HepG2 (cell line): ENCODE measurements around the gene CD93. TPM values are rescaled to one million over a fixed set of nuclear protein-coding genes. Genes with fewer than 3 reads are reported as not detected.

ENCODE experiments used
- ATAC-seq: fragments of 200-7000 bp; cut with Tn5 transposase; 3 replicates; pipeline ENCODE4 v1.9.1; 2020; ENCODE audit warnings: mild to moderate bottlenecking, moderate library complexity
- BruUV-seq: library from RNA; stranded (reverse); fragments of 400-500 nt; replicated peaks from 2 replicates; lab custom pipeline; 2021; lab: Mats Ljungman, UMichigan
- CTCF ChIA-PET: fragments of 300-600 bp; formaldehyde crosslinking; extraction: SDS; loops from one replicate; lab custom pipeline; 2021; ENCODE audit warnings: low total read pairs, inconsistent platforms, low intra/inter-chr PET ratio; lab: Yijun Ruan, JAX
- POLR2A ChIA-PET: fragments of 350-600 bp; sonication (Branson Sonifier 250); formaldehyde crosslinking; loops from one replicate; lab custom pipeline; 2020; ENCODE audit warnings: antibody characterized with exemption, inconsistent platforms; lab: Yijun Ruan, JAX
- DNase-seq: peaks from one replicate; pipeline ENCODE4 v3.0.0-alpha.2; 2015; ENCODE audit warnings: low spot score
- FAIRE-seq: peaks from 3 replicates; lab custom pipeline; 2011; peaks lifted over from hg19 to GRCh38; lab: Jason Lieb, UNC
- H2AFZ ChIP-seq: one replicate; pipeline ENCODE4 v1.6.1; 2011; ENCODE audit warnings: low read length, inconsistent platforms
- H3K27ac ChIP-seq: fragments of 300-600 bp; 3 replicates; pipeline ENCODE4 v1.8.0; 2011; ENCODE audit warnings: mixed run types, mild to moderate bottlenecking, mixed read lengths, low read length, inconsistent platforms; ENCODE audit not compliant: insufficient read depth; ENCODE audit errors: extremely low read length
- H3K27me3 ChIP-seq, 2 experiments: fragments of 200-600 bp in 1 of 2; 2 replicates in 1 of 2; 3 replicates in 1 of 2; pipeline versions ENCODE4 v1.6.0 to v1.8.0; 2011; ENCODE audit warnings: low read length in 2 of 2, mild to moderate bottlenecking in 2 of 2, moderate library complexity in 2 of 2, inconsistent platforms in 1 of 2; ENCODE audit not compliant: insufficient read depth in 2 of 2, control insufficient read depth in 1 of 2
- H3K36me3 ChIP-seq, 2 experiments: fragments of 200-600 bp in 1 of 2; replicated peaks in 1 of 2; 2 replicates in 1 of 2; 3 replicates in 1 of 2; pipeline versions ENCODE4 v1.5.1 to v1.8.0; 2011; ENCODE audit warnings: low read length in 2 of 2, inconsistent platforms in 1 of 2; ENCODE audit not compliant: insufficient read depth in 2 of 2, control insufficient read depth in 1 of 2
- H3K4me1 ChIP-seq: 2 replicates; pipeline ENCODE4 v1.5.1; 2012; ENCODE audit warnings: low read length, inconsistent platforms; ENCODE audit not compliant: insufficient read depth
- H3K4me2 ChIP-seq: 2 replicates; pipeline ENCODE4 v1.6.0; 2011; ENCODE audit warnings: low read depth, low read length, inconsistent platforms
- H3K4me3 ChIP-seq, 3 experiments: fragments of 200-600 bp in 1 of 3; sonication (generic), shearing (Covaris generic) in 1 of 3; replicated peaks in 1 of 3; 2 replicates each; pipeline ENCODE4 v1.5.1; 2011 to 2016; ENCODE audit warnings: low read length in 3 of 3, inconsistent platforms in 2 of 3, low read depth in 2 of 3, mild to moderate bottlenecking in 2 of 3, control low read depth in 1 of 3, mixed read lengths in 1 of 3; ENCODE audit not compliant: insufficient read depth in 1 of 3
- H3K79me2 ChIP-seq: one replicate; pipeline ENCODE4 v1.6.1; 2011; ENCODE audit warnings: low read length, inconsistent platforms; ENCODE audit not compliant: insufficient read depth
- H3K9ac ChIP-seq: 2 replicates; pipeline ENCODE4 v1.6.0; 2011; ENCODE audit warnings: mild to moderate bottlenecking, low read depth, low read length, inconsistent platforms; ENCODE audit not compliant: insufficient read depth
- H3K9me3 ChIP-seq: 2 replicates; pipeline ENCODE4 v1.5.1; 2012; ENCODE audit warnings: mild to moderate bottlenecking, low read length
- H4K20me1 ChIP-seq: 2 replicates; pipeline ENCODE4 v1.6.0; 2011; ENCODE audit warnings: inconsistent platforms, mild to moderate bottlenecking, low read length, moderate library complexity; ENCODE audit not compliant: insufficient read depth
- CEBPB ChIP-seq: IDR thresholded peaks from 2 replicates; pipeline ENCODE4 v1.6.1; 2011; ENCODE audit warnings: low read depth, low read length, improper control_type of control experiment, borderline replicate concordance
- FOXK2 ChIP-seq: fragments of 450-650 bp; IDR thresholded peaks from 2 replicates; pipeline ENCODE4 v1.6.1; 2016
- MZF1 ChIP-seq: sonication (generic); formaldehyde crosslinking; IDR thresholded peaks from 2 replicates; pipeline ENCODE4 v1.8.1; 2023; ENCODE audit warnings: mild to moderate bottlenecking, missing genetic modification reagents, borderline replicate concordance
- TRIM24 ChIP-seq: sonication (generic); formaldehyde crosslinking; IDR thresholded peaks from 2 replicates; pipeline ENCODE4 v1.8.0; 2022; ENCODE audit warnings: mild to moderate bottlenecking, missing genetic modification reagents
- ZNF652 ChIP-seq: IDR thresholded peaks from 2 replicates; pipeline ENCODE4 v1.6.1; 2016; ENCODE audit warnings: low read depth, borderline replicate concordance
- ZNF724P ChIP-seq: sonication (generic); formaldehyde crosslinking; IDR thresholded peaks from 2 replicates; pipeline ENCODE4 v1.8.0; 2022; ENCODE audit warnings: missing genetic modification reagents, borderline replicate concordance
- WGBS: methylation state at CpG from one replicate; pipeline ENCODE4 v1.1.6; 2017; ENCODE audit warnings: low lambda C conversion rate; 5-methylcytosine and 5-hydroxymethylcytosine counted together
- in situ Hi-C: cut with HindIII; loops from 2 replicates; pipeline ENCODE4 v1.10.0; 2017; ENCODE audit warnings: low pct_unique_long_range_greater_than_20kb; ENCODE audit not compliant: extremely low pct_ligation_motif_present
- intact Hi-C: fragments of 100-400 bp; cut with micrococcal nuclease; formaldehyde crosslinking; loops from one replicate; pipeline ENCODE4 v1.10.0; 2022; ENCODE audit not compliant: unreplicated experiment
- polyA plus RNA-seq, 8 experiments: library from polyadenylated mRNA; depleted of rRNA in 3 of 8; stranded (reverse) in 7 of 8; unstranded in 1 of 8; fragments of >200 nt; fragmentation: Illumina TruSeq in 4 of 8; extraction: Trizol in 4 of 8; gene quantifications; 2 replicates each; pipeline versions ENCODE4 v1.2.1 to v1.2.3, GENCODE V29; 2011 to 2016; ENCODE audit warnings: low read depth in 4 of 8, missing spikeins in 1 of 8, mixed read lengths in 1 of 8; ENCODE audit not compliant: insufficient read depth in 1 of 8
- total RNA-seq, 5 experiments: library from RNA; depleted of rRNA; stranded (reverse); fragments of >200 nt; fragmentation: Illumina TruSeq; extraction: Trizol; gene quantifications; 2 replicates each; pipeline ENCODE4 v1.2.3, GENCODE V29; 2016; ENCODE audit warnings: low read depth in 1 of 5
- TF ChIP-seq, protein P1 (sequence below): fragments of 450-650 bp; IDR thresholded peaks from 2 replicates; pipeline ENCODE4 v1.6.1; 2016
- TF ChIP-seq, protein P2 (sequence below): sonication (generic); formaldehyde crosslinking; IDR thresholded peaks from 2 replicates; pipeline ENCODE4 v1.4.0; 2020; ENCODE audit warnings: mild to moderate bottlenecking, missing genetic modification reagents

CD93 gene
- total and polyA plus RNA-seq, 2 of the 13 experiments (the other 11 are each of a cell fraction or from before 2014, with no cell fraction given), result not detected

DNA sequence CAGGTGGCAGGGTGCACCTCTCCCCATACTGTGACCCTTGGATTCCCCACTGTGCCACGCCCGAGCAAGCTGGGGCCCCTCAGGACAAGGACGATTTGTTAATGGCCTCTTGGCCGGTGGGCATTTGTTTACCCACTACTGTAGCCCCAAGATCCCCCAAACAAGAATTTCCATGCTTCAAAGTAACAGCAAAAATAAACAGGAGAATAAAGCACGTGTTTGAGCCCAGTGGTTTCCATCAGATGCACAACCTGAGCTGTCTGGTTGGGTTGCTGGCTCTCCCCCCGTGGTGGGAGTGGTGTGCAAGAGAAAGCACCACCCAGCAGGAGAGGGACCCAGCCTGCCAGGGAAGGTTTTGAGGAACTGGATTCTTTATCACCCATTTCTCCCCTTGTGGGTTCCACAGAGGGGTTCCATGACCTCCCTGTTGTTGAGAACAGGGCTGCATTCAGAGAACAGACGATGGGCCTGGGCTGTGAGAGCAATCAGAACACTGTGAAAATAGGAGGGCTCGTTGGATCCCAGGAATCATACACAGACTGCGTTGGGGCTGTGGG, 4.8 kb downstream of the CD93 start:
- ChIA-PET POLR2A (no interaction called here), CTCF (no interaction called here)
- 2% methylated on average over 9 of the region's 9 CpGs for WGBS
- Histone ChIP-seq H3K27ac (no peak overlapping the region), H3K79me2 (no peaks in the 10 kb centered on the region), H3K9ac (no peak overlapping the region), H3K4me2 (no peak overlapping the region), H3K4me1 (no peaks in the 10 kb centered on the region), H4K20me1 (no peaks in the 10 kb centered on the region), H2AFZ (no peak overlapping the region), H3K27me3 (peaks cover 0 to 3% of the 10 kb centered on the region in 2 experiments; a peak in 1 of 5 replicates), H3K4me3 (no peak overlapping the region), H3K36me3 (no peaks in the 10 kb centered on the region), H3K9me3 (no peaks in the 10 kb centered on the region)
- TF ChIP-seq, protein P1, sequence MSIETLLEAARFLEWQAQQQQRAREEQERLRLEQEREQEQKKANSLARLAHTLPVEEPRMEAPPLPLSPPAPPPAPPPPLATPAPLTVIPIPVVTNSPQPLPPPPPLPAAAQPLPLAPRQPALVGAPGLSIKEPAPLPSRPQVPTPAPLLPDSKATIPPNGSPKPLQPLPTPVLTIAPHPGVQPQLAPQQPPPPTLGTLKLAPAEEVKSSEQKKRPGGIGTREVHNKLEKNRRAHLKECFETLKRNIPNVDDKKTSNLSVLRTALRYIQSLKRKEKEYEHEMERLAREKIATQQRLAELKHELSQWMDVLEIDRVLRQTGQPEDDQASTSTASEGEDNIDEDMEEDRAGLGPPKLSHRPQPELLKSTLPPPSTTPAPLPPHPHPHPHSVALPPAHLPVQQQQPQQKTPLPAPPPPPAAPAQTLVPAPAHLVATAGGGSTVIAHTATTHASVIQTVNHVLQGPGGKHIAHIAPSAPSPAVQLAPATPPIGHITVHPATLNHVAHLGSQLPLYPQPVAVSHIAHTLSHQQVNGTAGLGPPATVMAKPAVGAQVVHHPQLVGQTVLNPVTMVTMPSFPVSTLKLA, result peak; percentile 55
- TF ChIP-seq, protein P2, sequence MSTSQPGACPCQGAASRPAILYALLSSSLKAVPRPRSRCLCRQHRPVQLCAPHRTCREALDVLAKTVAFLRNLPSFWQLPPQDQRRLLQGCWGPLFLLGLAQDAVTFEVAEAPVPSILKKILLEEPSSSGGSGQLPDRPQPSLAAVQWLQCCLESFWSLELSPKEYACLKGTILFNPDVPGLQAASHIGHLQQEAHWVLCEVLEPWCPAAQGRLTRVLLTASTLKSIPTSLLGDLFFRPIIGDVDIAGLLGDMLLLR (CRISPR knock-in tag), result no peak
- DNase-seq (no peak), ATAC-seq (no peak), FAIRE-seq (no peak)
- intact Hi-C loops (no loop called here), in situ Hi-C loops (no loop called here)
- BruUV-seq, result no TSS peak

DNA sequence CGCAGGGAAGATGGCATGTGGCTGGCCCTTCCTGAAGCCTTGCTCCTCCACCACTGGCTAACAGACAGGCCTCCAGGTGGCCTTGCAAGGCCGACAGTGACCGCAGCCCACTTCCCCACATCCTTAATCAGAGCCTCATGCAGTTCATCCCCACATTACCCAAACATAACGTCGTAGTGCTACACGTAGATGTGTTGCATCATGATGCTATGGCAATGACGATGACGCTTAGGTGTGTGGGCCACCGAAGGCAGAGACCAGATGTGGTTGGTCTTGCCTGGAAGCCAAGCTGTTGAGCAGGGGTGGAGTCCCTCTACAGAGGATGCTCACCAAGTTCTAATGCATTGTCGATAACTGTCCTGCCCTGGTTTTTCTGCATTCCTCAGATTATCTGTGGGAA, 5.6 kb downstream of the CD93 start:
- H2AFZ ChIP-seq, result no peak overlapping the region
- H3K4me2 ChIP-seq, result no peak overlapping the region
- H4K20me1 ChIP-seq, result no peaks in the 10 kb centered on the region
- no peaks in the 10 kb centered on the region for H3K79me2 ChIP-seq
- no peak overlapping the region for H3K27ac ChIP-seq
- H3K9me3 ChIP-seq, result no peaks in the 10 kb centered on the region
- CTCF ChIA-PET, result no interaction called here
- H3K4me3 ChIP-seq, result no peak overlapping the region
- no peak overlapping the region for H3K9ac ChIP-seq
- in situ Hi-C loops (no loop called here), intact Hi-C loops (no loop called here)
- H3K36me3 ChIP-seq, result no peaks in the 10 kb centered on the region
- FAIRE-seq (no peak), ATAC-seq (no peak), DNase-seq (no peak)
- no peak for TF ChIP-seq TRIM24 (CRISPR knock-in tag)
- no peak for TF ChIP-seq MZF1 (CRISPR knock-in tag)
- TF ChIP-seq CEBPB, result peak; percentile 61; the same call in 1 of the 2 replicates
- no peak for TF ChIP-seq FOXK2
- TF ChIP-seq ZNF724P (CRISPR knock-in tag), result no peak
- TF ChIP-seq ZNF652, result no peak
- POLR2A ChIA-PET, result no interaction called here
- 16% methylated on average over 10 of the region's 10 CpGs for WGBS
- no peaks in the 10 kb centered on the region for H3K4me1 ChIP-seq
- H3K27me3 ChIP-seq, result no peaks in the 10 kb centered on the region; a peak in 1 of 5 replicates
- BruUV-seq, result no TSS peak
